Heart left ventricle (tissue), 16 donors: ENCODE measurements around the gene WDR88. TPM values are rescaled to one million over a fixed set of nuclear protein-coding genes. Genes with fewer than 3 reads are reported as not detected.

Source experiments
- ATAC-seq, 4 donors: fragments of 200-7000 bp; cut with Tn5 transposase; one replicate each; pipeline ENCODE4 v1.9.1; 2020 to 2022; ENCODE audit warnings: moderate library complexity in 4 of 4, mild to moderate bottlenecking in 3 of 4, moderate number of reproducible peaks in 1 of 4
- DNase-seq, 5 donors: peaks; one replicate each; pipeline ENCODE4 v3.0.0-alpha.2; 2020
- H3K27ac ChIP-seq, 12 donors: fragments of 200-600 bp; sonication (generic) in 4 of 12; one replicate each; pipeline versions ENCODE4 v1.5.0 to v1.8.0; 2016 to 2022; ENCODE audit warnings: mild to moderate bottlenecking in 2 of 12
- H3K27me3 ChIP-seq, 9 donors: fragments of 200-600 bp; sonication (generic) in 2 of 9; one replicate each; pipeline versions ENCODE4 v1.5.1 to v1.8.0; 2016 to 2022; ENCODE audit warnings: mild to moderate bottlenecking in 3 of 9
- H3K36me3 ChIP-seq, 9 donors: fragments of 200-600 bp; sonication (generic) in 2 of 9; one replicate each; pipeline versions ENCODE4 v1.5.0 to v1.8.0; 2018 to 2022; ENCODE audit warnings: mild to moderate bottlenecking in 2 of 9
- H3K4me1 ChIP-seq, 12 donors: fragments of 200-600 bp; sonication (generic) in 4 of 12; one replicate each; pipeline versions ENCODE4 v1.5.0 to v1.8.0; 2016 to 2022; ENCODE audit warnings: mild to moderate bottlenecking in 3 of 12
- H3K4me3 ChIP-seq, 12 donors: fragments of 200-600 bp; sonication (generic) in 4 of 12; one replicate each; pipeline versions ENCODE4 v1.5.0 to v1.8.0; 2017 to 2022; ENCODE audit warnings: mild to moderate bottlenecking in 9 of 12, moderate library complexity in 4 of 12
- H3K9me3 ChIP-seq, 12 donors: fragments of 200-600 bp; sonication (generic) in 4 of 12; one replicate each; pipeline versions ENCODE4 v1.5.0 to v1.8.0; 2016 to 2022; ENCODE audit warnings: mild to moderate bottlenecking in 1 of 12
- POLR2A ChIP-seq, 2 donors: fragments of 450-650 bp; IDR thresholded peaks; one replicate each; pipeline ENCODE4 v1.6.1; 2017; ENCODE audit warnings: antibody characterized with exemption in 2 of 2, mild to moderate bottlenecking in 2 of 2, moderate library complexity in 2 of 2
- WGBS, 4 donors: extraction: QIAGEN DNeasy Blood & Tissue Kit in 2 of 4; methylation state at CpG; one replicate each; pipeline versions ENCODE4 v1.1.5 to v1.1.7; 2013 to 2018; 5-methylcytosine and 5-hydroxymethylcytosine counted together
- intact Hi-C, 10 donors: fragments of 100-400 bp; cut with DNase I; formaldehyde crosslinking; loops; one replicate each; pipeline versions ENCODE4 v1.11.1 to v1.14.2; 2022
- polyA plus RNA-seq, 2 donors: library from polyadenylated mRNA; stranded (reverse); fragments of 200-250 nt; gene quantifications; one replicate each; pipeline ENCODE4 v1.2.3, GENCODE V29; 2013
- total RNA-seq, 9 donors: library from RNA; depleted of rRNA in 2 of 9; stranded (reverse); fragments of >200 nt in 2 of 9; fragmentation: NEBNext Ultra II Directional in 3 of 9; extraction: Animal tissue kit (Norgen Biotek cat#: 25700) in 3 of 9; gene quantifications; one replicate each; pipeline versions ENCODE4 v1.1.0 to v1.2.4, GENCODE V29; 2016 to 2023
- TF ChIP-seq, protein P1 (sequence below), 12 donors: fragments of 200-600 bp; sonication (generic) in 4 of 12; IDR thresholded peaks; one replicate each; pipeline versions ENCODE4 v1.5.0 to v1.8.0; 2018 to 2022; ENCODE audit warnings: antibody characterized with exemption in 12 of 12, mild to moderate bottlenecking in 5 of 12
- donor health status: ischemic (EF 13 %, LVEDD 7.1; RV severe dilation, severe dysfunction).
- donor health status: healthy with polysubstance abuse.
- donor health status: DM: no; HTN: yes; CAD: no.
- donor health status: DM: no; HTN: no; CAD: no.
- donor health status: ischemic (EF 25% LVEDD 6.9; RV normal size, moderate dysfunction).
- donor health status: ischemic (EF 25% LVEDD 5.7; RV mildly dilated, moderate dysfunction).
- donor health status: healthy.
- donor health status: DM: yes; HTN: yes; CAD: no.
- donor health status: ischemic (EF 35%, LVEDD 5.7; RV mildly dilated, moderate dysfunction).
- donor health status: nonischemic (EF 11% LVEDD 7.7; RV severe dilation, severe dysfunction).
- donor health status: DM: yes; HTN: yes; CAD: no.
- donor health status: PGD.
- donor health status: ischemic (EF 29% LVEDD 5.4; RV normal size, mild dysfunction).
- donor health status: nonischemic (EF 23%, LVEDD 6.1; RV moderate dilation, normal function).

Gene WDR88
- total and polyA plus RNA-seq, 11 donors: 0.16 TPM; not detected in 10

DNA sequence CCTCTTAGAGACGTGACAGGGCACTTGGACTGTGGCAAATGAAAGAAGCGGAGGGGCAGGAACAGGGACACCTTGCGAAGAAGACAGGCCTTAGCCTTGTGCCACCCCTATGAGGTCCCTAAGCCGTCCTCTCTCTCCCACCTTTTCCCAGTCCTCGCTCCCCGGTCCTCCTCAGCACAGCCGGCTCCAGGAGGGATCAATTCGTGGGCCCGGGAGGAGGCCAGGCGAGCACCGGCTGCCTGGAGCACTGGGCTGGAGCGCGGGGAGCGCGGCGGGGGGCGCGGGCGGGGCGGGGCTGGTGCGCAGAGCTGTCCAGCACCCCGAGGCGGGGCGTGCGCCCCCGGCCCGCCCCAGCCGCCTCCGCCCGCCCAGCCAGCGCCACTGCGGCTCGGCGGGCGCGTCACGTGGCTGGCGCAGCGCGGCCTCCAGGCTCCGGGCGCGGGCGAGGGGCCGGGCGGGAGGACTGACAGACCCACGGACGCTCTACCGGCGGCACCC is 62.0 kb downstream of the WDR88 start, which contains the start of gene LRP3:
Gene LRP3, plus strand, starts transcription at position 466 of the 498 bp plus-strand sequence. CDS start 456 bp downstream, outside the sequence.
- intact Hi-C loops: no loop called here
- peak within 1 kb of the TSS in 9 of 12 donors; percentile 10 to 78 (median 57) for H3K27ac ChIP-seq
- H3K4me3 ChIP-seq: peak within 1 kb of the TSS; percentile 44 to 87 (median 64)
- DNase-seq (peak; percentile 52 to 77 (median 59)), ATAC-seq (peak; percentile 39 to 76 (median 66))
- peaks cover 0 to 20% (median 7%) of the 10 kb centered on the region in 12 donors for H3K4me1 ChIP-seq
- no peak for TF ChIP-seq POLR2A (IDR thresholded peaks at IDR 0.05)
- TF ChIP-seq, protein P1, sequence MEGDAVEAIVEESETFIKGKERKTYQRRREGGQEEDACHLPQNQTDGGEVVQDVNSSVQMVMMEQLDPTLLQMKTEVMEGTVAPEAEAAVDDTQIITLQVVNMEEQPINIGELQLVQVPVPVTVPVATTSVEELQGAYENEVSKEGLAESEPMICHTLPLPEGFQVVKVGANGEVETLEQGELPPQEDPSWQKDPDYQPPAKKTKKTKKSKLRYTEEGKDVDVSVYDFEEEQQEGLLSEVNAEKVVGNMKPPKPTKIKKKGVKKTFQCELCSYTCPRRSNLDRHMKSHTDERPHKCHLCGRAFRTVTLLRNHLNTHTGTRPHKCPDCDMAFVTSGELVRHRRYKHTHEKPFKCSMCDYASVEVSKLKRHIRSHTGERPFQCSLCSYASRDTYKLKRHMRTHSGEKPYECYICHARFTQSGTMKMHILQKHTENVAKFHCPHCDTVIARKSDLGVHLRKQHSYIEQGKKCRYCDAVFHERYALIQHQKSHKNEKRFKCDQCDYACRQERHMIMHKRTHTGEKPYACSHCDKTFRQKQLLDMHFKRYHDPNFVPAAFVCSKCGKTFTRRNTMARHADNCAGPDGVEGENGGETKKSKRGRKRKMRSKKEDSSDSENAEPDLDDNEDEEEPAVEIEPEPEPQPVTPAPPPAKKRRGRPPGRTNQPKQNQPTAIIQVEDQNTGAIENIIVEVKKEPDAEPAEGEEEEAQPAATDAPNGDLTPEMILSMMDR (IDR thresholded peaks at IDR 0.05): no peak
- H3K9me3 ChIP-seq: no peaks in the 10 kb centered on the region
- H3K36me3 ChIP-seq: peaks cover 0 to 13% (median 0%) of the 10 kb centered on the region in 9 donors
- peaks cover 0 to 4% (median 0%) of the 10 kb centered on the region in 9 donors for H3K27me3 ChIP-seq
- 4 to 17% (median 8%) methylated on average over 9 to 50 of the region's 50 CpGs for WGBS, 4 donors

GRCh38 chr19:33194532-33194885 is 62.6 kb downstream of the WDR88 start:
- DNase-seq: peak in 4 of 5 donors; percentile 21 to 63 (median 26)

GRCh38 chr19:33194886-33195644 is 63.2 kb downstream of the WDR88 start:
- Histone ChIP-seq H3K27me3 (peaks cover 0 to 4% (median 0%) of the 10 kb centered on the region in 9 donors), H3K36me3 (peaks cover 0 to 15% (median 0%) of the 10 kb centered on the region in 9 donors), H3K4me3 (peak overlapping the region; percentile 44 to 87 (median 64)), H3K9me3 (no peaks in the 10 kb centered on the region), H3K4me1 (peaks cover 0 to 20% (median 7%) of the 10 kb centered on the region in 12 donors), H3K27ac (peak overlapping the region in 9 of 12 donors; percentile 10 to 78 (median 57))
- ATAC-seq (peak; percentile 17 to 81 (median 72)), DNase-seq (peak in 2 of 5 donors; percentile 62 to 65)
- intact Hi-C loops: no loop called here
- WGBS, 4 donors: 1 to 4% (median 2%) methylated on average over 4 to 49 of the region's 49 CpGs
- no peak for TF ChIP-seq POLR2A (IDR thresholded peaks at IDR 0.05)
- TF ChIP-seq, protein P1 (IDR thresholded peaks at IDR 0.05): no peak

More at GRCh38 chr19:33194532-33194885, 62.6 kb downstream of the WDR88 start:
- Histone ChIP-seq H3K27me3 (peaks cover 0 to 4% (median 0%) of the 10 kb centered on the region in 9 donors), H3K27ac (peak overlapping the region in 6 of 12 donors; percentile 10 to 78 (median 58)), H3K4me1 (peaks cover 0 to 20% (median 7%) of the 10 kb centered on the region in 12 donors), H3K36me3 (peaks cover 0 to 15% (median 0%) of the 10 kb centered on the region in 9 donors), H3K9me3 (no peaks in the 10 kb centered on the region), H3K4me3 (peak overlapping the region; percentile 44 to 87 (median 64))
- ATAC-seq: peak in 2 of 4 donors; percentile 25 to 56
- TF ChIP-seq POLR2A (IDR thresholded peaks at IDR 0.05): no peak
- TF ChIP-seq, protein P1 (IDR thresholded peaks at IDR 0.05): no peak
- 0 to 1% (median 0%) methylated on average over 18 to 57 of the region's 57 CpGs for WGBS, 4 donors
- intact Hi-C loops: no loop called here
